GM21423 (cell line): ENCODE measurements around the gene ZFAND2A.
A peak's percentile ranks its signal among the peaks of the same experiment; 100 is the strongest.
"Not testable (repeated sequence)": the region's sequence is repeated elsewhere in the genome, so short reads cannot be mapped to it uniquely, and the experiment has no call there.

Experiments
- ATAC-seq: cut with Tn5 transposase; IDR thresholded peaks from one replicate; pipeline ENCODE4 v1.9.1; 2021; ENCODE audit warnings: mild to moderate bottlenecking, moderate library complexity; ENCODE audit not compliant: unreplicated experiment

ZFAND2A gene

GRCh38 chr7:1154172-1154739, 5.7 kb downstream of the ZFAND2A start:
- no peak for ATAC-seq

GRCh38 chr7:1152492-1152891, 7.5 kb downstream of the ZFAND2A start:
- ATAC-seq: no peak

DNA sequence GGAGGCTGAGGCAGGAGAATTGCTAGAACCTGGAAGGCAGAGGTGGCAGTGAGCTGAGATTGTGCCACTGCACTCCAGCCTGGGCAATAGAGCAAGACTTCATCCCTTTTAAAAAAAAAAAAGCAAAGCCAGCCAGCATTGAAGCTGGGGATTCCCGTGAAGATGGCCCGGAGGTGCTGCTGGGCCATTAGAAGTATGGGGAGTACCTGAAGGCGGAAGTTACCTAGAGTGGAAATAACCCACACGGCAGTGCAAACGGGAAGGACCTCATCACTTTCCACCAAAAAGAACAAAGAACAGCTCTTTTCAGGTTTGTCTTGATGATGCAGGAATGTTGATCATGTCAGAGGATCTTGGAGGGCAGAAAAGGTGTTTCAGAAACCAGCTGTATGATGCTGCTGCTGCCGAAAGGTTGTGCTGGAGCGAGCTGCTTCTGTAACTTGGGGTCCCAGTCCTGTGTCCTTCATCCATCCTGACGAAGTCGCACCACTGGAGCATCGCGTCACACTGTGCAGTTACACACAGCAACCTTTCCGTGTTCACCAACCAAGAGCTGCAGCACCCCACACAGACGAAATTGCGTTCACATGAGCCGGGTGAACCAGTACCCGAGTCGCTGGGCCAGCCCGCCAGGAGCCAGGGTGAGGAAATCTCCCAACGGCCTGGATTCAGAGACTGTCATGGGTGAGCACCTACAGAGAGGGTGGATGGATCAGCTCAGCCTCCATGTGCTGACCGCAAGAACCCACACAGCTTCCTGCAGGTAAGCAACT, 8.2 kb downstream of the ZFAND2A start:
- ATAC-seq: no peak

- ATAC-seq: no peak
Measured at GRCh38 chr7:1151156-1151555, 8.8 kb downstream of the ZFAND2A start.

DNA sequence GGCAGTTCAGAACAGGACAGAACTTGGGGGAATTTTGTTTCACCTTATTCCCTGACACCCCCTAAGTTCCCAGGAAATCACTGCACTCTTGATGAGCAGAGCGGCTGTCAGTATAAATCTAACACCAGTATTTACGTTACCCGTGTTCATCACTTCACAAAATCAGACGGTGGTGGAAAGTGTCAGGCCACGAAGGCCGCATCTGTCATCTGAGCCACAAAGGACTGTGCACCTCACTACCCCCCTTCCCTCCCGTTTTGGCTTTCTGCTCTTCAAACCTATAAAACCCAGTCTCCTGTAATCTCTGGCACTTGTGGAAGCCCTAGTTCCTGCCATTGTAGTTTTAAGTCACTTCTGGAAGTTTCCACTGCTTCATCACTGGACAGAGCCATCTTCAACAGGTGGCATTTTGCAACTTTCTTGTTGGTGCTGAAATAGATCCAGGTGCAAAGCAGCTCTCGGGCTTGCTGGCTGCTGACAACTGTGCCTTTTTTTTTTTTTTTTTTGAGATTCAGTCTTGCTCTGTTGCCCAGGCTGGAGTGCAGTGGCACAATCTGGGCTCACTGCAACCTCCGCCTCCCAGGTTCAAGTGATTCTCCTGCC, 9.5 kb downstream of the ZFAND2A start:
- ATAC-seq: no peak

- no peak for ATAC-seq
Measured at GRCh38 chr7:1149351-1149794, 10.6 kb downstream of the ZFAND2A start.

GRCh38 chr7:1147873-1148272, 12.1 kb downstream of the ZFAND2A start:
- not testable (repeated sequence) for ATAC-seq

DNA sequence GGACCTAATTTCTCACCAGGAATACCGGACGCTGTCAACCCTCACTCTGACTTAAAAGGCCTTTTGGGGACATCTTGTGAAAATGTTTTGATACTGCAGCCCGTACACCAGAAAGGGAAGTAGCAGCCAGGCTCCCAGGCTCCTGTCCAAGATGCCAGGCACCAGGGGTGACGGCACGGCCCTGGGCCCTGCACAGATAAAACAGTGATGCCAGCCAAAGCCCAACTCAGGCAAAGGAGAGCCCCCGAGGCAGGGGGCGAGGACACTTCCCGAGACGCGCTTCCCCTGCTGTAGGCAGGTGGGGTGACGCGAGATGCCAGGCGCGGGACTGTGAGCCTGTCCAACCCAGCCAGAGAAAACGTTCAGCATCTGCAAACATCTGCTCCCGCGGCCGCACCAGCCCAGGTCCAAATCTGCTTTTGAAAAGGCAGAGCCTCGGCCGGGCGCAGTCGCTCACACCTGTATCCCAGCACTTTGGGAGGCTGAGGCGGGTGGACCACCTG, 15.7 kb downstream of the ZFAND2A start:
- no peak for ATAC-seq

DNA sequence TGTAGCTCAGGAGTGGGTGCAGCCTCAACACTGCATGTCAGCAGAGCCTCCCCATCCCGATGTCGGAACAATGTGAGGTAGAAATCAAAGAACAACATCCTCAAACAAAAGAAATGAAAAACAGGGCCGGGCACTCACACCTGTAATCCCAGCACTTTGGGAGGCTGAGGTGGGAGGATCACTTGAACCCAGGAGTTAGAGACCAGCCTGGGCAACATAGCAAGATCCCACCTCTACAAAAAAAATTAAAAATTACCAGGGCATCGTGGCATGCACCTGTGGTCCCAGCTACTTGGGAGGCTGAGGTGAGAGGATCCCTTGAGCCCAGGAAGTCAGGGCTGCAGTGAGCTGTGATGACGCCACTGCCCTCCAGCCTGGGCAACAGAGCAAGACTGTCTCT, 17.0 kb downstream of the ZFAND2A start:
- not testable (repeated sequence) for ATAC-seq

DNA sequence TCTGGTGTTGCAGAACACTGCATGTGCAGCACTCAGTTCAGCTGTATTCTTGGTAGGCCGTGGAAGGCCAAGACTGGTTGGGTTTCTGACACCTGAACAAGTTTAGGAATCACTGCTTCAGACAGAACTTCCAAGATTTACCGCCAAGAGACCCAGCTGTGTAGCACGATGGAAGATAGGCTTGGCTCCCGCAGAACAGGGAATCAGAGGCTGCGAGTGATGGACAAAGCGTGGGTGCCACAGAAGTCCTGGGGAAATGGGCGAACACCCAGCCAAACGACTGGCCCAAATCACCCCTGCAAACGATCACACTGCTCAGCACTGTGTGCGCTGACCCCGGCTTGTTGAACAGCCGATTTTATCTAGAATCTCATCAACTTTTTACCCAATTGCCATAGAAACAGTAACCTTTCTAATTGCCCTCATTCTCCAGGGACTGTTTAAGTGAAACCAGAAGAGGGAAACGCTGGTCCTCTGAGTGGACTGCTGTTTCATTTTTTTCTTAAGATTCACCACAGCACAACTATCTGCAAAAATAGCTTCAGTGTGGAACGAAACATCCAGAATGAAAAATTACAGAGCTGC, 17.9 kb downstream of the ZFAND2A start:
- no peak for ATAC-seq

GRCh38 chr7:1141651-1142050, 18.3 kb downstream of the ZFAND2A start:
- no peak for ATAC-seq

GRCh38 chr7:1140476-1141104, 19.4 kb downstream of the ZFAND2A start:
- ATAC-seq: no peak

GRCh38 chr7:1137517-1138167, 22.4 kb downstream of the ZFAND2A start:
- peak; percentile 64 for ATAC-seq

- no peak for ATAC-seq
Measured at GRCh38 chr7:1136841-1137516, 23.0 kb downstream of the ZFAND2A start.

- no peak for ATAC-seq
Measured at GRCh38 chr7:1134951-1135350, 25.0 kb downstream of the ZFAND2A start.

DNA sequence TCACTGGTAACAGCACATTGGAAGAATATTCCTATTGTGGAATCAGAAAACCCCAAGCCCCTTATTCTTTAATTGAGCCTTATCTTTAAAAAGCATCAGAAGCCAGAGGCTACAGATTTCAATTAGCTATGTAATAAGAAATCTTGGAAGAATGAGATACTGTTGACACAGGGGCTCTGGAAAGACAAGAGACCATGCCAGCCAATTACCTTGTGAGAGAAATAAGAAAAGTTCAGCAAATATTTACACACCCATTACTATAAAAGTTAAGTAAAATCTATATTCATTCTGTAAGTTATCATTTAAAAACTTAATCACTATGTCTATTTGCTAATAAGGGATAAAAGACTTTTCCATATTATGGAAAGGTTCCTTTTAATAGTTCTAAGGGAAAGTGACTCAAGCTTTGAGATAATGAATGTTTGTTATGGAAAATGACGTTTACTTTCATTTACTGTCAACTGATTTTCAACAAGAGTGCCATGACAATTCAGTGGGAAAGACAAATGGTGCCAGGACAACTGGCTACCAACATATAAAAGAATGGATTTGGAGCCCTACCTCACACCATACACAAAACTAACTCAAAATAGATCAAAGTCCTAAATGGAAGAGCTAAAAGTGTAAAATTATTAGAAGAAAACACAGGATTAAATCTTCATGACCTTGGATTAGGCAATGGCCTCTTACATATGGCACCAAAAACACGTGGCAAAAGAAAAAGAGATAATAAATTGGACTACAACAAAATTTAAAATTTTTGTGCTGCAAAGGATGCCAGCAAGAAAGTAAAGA, 28.3 kb downstream of the ZFAND2A start:
- ATAC-seq: no peak

DNA sequence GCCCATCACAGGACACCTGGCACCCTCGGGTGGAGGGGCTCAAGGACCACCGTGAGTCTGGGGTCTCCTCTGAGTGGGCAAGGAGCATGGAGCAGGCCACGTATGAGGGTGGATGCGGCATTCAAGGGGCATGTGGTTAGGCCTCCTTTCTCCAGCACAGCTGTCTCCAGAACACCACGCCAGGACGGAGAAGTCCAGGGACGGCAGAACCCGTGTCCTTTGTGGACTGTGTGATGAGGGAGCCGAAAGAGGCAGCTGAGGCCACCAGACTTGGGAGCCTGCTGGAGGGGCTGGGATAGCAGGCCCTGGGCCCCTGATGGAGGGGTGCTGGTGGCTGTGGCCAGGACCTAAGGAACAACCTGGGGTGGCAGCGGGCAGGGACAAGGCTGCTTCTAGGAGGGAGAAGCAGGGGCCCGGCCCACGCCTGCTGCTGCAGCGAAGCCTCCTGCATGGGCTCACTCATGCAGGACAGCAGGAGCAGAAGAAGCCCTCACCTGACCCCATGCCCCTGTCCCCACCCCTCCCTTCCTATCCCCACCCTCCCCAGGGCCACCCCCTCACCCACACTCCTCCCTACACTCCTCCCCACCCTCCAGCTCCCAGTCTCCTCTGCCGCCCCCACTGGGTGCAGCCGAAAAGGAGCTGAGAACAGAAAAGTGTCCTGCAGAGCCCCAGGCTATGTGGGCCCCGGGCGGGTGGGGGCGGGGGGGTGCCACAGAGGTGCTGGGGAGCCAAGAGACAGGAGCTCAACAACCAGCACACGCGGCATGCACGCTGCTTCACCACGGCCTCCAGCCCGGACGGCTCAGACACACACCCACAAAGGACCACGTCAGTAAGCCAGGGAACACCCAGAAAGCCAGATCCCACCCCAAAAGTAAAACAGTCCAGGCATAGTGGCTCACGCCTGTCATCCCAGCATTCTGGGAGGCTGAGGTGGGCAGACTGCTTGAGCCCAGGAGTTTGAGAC, 29.7 kb downstream of the ZFAND2A start:
- ATAC-seq: no peak

DNA sequence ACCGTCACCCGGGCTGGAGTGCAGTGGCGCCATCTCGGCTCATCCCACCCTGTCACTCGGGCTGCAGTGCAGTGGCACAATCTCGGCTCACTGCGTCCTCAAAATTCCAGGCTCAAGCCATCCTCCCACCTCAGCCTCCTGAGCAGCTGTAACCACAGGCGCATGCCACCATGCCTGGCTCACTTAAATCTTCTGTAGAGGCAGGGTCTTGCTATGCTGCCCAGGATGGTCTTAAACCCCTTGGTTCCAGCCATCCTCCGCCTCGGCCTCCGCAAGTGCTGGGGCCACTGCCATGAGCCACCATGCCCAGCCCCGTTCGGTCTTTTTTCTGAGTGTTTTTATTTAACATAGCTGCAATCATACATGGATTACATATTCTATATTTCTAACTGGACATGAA, 30.6 kb downstream of the ZFAND2A start:
- ATAC-seq: no peak
